ENCODE results near the gene SPRTN. TPM values are rescaled to one million over a fixed set of nuclear protein-coding genes. Genes with fewer than 3 reads are reported as not detected.

SPRTN gene
- total RNA-seq, 1 experiment from 2014 or later = 14.9 TPM

GRCh38 chr1:231393668-231394067, 55.6 kb downstream of the SPRTN start:
- no peak overlapping the region for H3K27ac ChIP-seq (ENCODE audit: low read depth, low read length)
- intact Hi-C loops (cut with micrococcal nuclease) = no loop called here
- RAD21 ChIA-PET (ENCODE audit: low non-redundant PET in 1 of 2, low total read pairs in 2 of 2, uncharacterized antibody in 2 of 2, unreplicated experiment in 2 of 2) = no interaction called here
- no peaks in the 10 kb centered on the region; a peak in 1 of 4 replicates for H3K36me3 ChIP-seq (ENCODE audit: control insufficient read depth in 1 of 2, insufficient read depth in 2 of 2, low read length in 2 of 2)
- H3K9me2 ChIP-seq (ENCODE audit: insufficient read depth) = no peaks in the 10 kb centered on the region
- no peak overlapping the region for H3K9ac ChIP-seq (ENCODE audit: low read length)
- no peak overlapping the region for H2AFZ ChIP-seq (ENCODE audit: low read depth, low read length, poor library complexity, severe bottlenecking)
- no peak for DNase-seq (ENCODE audit: low read depth, low spot score)
- peaks cover 6% of the 10 kb centered on the region; the same call in 1 of the 2 replicates for H4K20me1 ChIP-seq (ENCODE audit: insufficient read depth)
- no peak for ATAC-seq
- no peak overlapping the region for H3K4me3 ChIP-seq (replicated peaks in 1 of 2; ENCODE audit: low read depth in 1 of 2, low read length in 2 of 2)
- H3K4me1 ChIP-seq (ENCODE audit: control insufficient read depth in 1 of 2, insufficient read depth in 2 of 2, low read length in 2 of 2) = peaks cover 35 to 86% of the 10 kb centered on the region in 2 experiments
- no peaks in the 10 kb centered on the region for H3K27me3 ChIP-seq (ENCODE audit: insufficient read depth, low read length)
- peak overlapping the region; percentile 5; the same call in 1 of the 2 replicates for H3K4me2 ChIP-seq (ENCODE audit: low read length)
- H3K9me3 ChIP-seq (ENCODE audit: control insufficient read depth in 1 of 2, insufficient read depth in 1 of 2, low read depth in 1 of 2, low read length in 2 of 2) = no peaks in the 10 kb centered on the region
- CTCF ChIA-PET = no interaction called here
- BruUV-seq (replicated peaks) = no TSS peak
- TF ChIP-seq EZH2phosphoT487 (IDR thresholded peaks at IDR 0.05; ENCODE audit: borderline replicate concordance) (no peak), ATF3 (IDR thresholded peaks at IDR 0.05) (no peak), CBX3 (IDR thresholded peaks at IDR 0.05; ENCODE audit: low read depth) (no peak), FOSL1 (IDR thresholded peaks at IDR 0.05; ENCODE audit: low read depth) (no peak), ZNF274 (IDR thresholded peaks at IDR 0.05; ENCODE audit: low read depth, low read length) (no peak), CTCF (IDR thresholded peaks at IDR 0.05 in 2 of 3, conservative IDR thresholded peaks at IDR 0.05 in 1 of 3; ENCODE audit: borderline replicate concordance in 1 of 3, insufficient read depth in 1 of 3, low read depth in 2 of 3, low read length in 2 of 3) (no peak), CEBPB (IDR thresholded peaks at IDR 0.05; ENCODE audit: low read depth) (no peak), SRF (IDR thresholded peaks at IDR 0.05; ENCODE audit: low read depth) (no peak), MAX (IDR thresholded peaks at IDR 0.05) (no peak), EGR1 (IDR thresholded peaks at IDR 0.05; ENCODE audit: low read depth) (no peak), RAD21 (IDR thresholded peaks at IDR 0.05; ENCODE audit: low read depth) (no peak), ZFX (IDR thresholded peaks at IDR 0.05) (no peak), TCF7L2 (IDR thresholded peaks at IDR 0.05; ENCODE audit: borderline replicate concordance, extremely low read depth, insufficient read depth, insufficient read length) (no peak)
- POLR2A ChIA-PET = no interaction called here
- H3K79me2 ChIP-seq (ENCODE audit: insufficient read depth, low read length) = peaks cover 98% of the 10 kb centered on the region
